ENCODE measurements around the gene IKZF4.

DNA sequence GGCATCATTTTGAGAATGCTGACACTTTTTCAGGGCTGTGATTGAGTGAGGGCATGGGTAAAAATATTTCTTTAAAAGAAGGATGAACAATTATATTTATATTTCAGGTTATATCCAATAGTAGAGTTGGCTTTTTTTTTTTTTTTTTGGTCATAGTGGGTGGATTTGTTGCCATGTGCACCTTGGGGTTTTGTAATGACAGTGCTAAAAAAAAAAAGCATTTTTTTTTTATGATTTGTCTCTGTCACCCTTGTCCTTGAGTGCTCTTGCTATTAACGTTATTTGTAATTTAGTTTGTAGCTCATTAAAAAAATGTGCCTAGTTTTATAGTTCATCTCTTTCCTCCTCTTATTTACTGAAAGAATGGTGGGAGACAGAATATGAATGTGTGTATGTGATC lies 48.4 kb upstream of the IKZF4 start:
- TF ChIP-seq, protein P1, sequence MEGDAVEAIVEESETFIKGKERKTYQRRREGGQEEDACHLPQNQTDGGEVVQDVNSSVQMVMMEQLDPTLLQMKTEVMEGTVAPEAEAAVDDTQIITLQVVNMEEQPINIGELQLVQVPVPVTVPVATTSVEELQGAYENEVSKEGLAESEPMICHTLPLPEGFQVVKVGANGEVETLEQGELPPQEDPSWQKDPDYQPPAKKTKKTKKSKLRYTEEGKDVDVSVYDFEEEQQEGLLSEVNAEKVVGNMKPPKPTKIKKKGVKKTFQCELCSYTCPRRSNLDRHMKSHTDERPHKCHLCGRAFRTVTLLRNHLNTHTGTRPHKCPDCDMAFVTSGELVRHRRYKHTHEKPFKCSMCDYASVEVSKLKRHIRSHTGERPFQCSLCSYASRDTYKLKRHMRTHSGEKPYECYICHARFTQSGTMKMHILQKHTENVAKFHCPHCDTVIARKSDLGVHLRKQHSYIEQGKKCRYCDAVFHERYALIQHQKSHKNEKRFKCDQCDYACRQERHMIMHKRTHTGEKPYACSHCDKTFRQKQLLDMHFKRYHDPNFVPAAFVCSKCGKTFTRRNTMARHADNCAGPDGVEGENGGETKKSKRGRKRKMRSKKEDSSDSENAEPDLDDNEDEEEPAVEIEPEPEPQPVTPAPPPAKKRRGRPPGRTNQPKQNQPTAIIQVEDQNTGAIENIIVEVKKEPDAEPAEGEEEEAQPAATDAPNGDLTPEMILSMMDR (IDR thresholded peaks at IDR 0.05; ENCODE audit: insufficient read depth, low read depth, low read length): no peak
- TF ChIP-seq EZH2 (IDR thresholded peaks at IDR 0.05; ENCODE audit: insufficient read depth, low read length): no peak

Measured in astrocyte (in vitro differentiated cells and primary cell).